Thyroid gland (tissue), 4 donors: Measurements from ENCODE around the gene EFNB1. TPM values are rescaled to one million over a fixed set of nuclear protein-coding genes. Genes with fewer than 3 reads are reported as not detected.

Experiments
- DNase-seq, 2 donors: peaks; one replicate each; pipeline ENCODE4 v3.0.0-alpha.2; 2019
- H3K27ac ChIP-seq, 3 donors: fragments of 200-600 bp; sonication (generic); 1 replicate in 2 of 3; 2 replicates in 1 of 3; pipeline ENCODE4 v1.5.1; 2016 to 2019; ENCODE audit warnings: mild to moderate bottlenecking in 1 of 3, moderate library complexity in 1 of 3
- H3K27me3 ChIP-seq: fragments of 200-600 bp; sonication (generic); one replicate; pipeline ENCODE4 v1.5.1; 2019
- H3K36me3 ChIP-seq, 2 donors: fragments of 200-600 bp; sonication (generic); one replicate each; pipeline ENCODE4 v1.5.1; 2016 to 2019
- H3K4me1 ChIP-seq, 2 donors: fragments of 200-600 bp; sonication (generic); one replicate each; pipeline ENCODE4 v1.5.1; 2017 to 2019
- H3K4me3 ChIP-seq, 3 donors: fragments of 200-600 bp; sonication (generic); replicated peaks in 1 of 3; 1 replicate in 2 of 3; 2 replicates in 1 of 3; pipeline ENCODE4 v1.5.1; 2016; ENCODE audit warnings: mild to moderate bottlenecking in 1 of 3
- H3K9me3 ChIP-seq: fragments of 200-600 bp; sonication (generic); one replicate; pipeline ENCODE4 v1.5.1; 2017
- CTCF ChIP-seq, 6 experiments: fragments of 200-600 bp in 3 of 6; fragments of 450-650 bp in 3 of 6; sonication (generic) in 3 of 6; IDR thresholded peaks; one replicate each; pipeline ENCODE4 v1.5.1; 2016 to 2019; ENCODE audit warnings: antibody characterized with exemption in 6 of 6, mild to moderate bottlenecking in 2 of 6, inconsistent platforms in 1 of 6, moderate library complexity in 1 of 6
- POLR2A ChIP-seq, 2 donors: fragments of 450-650 bp; IDR thresholded peaks; one replicate each; pipeline ENCODE4 v1.6.1; 2017; ENCODE audit warnings: antibody characterized with exemption in 2 of 2, mild to moderate bottlenecking in 2 of 2, moderate library complexity in 1 of 2
- WGBS, 2 donors: methylation state at CpG; one replicate each; pipeline ENCODE4 v1.1.5; 2017; 5-methylcytosine and 5-hydroxymethylcytosine counted together
- intact Hi-C: fragments of 100-400 bp; cut with DNase I; formaldehyde crosslinking; loops from one replicate; pipeline ENCODE4 v1.15.1; 2023
- total RNA-seq, 4 donors: library from RNA; depleted of rRNA; stranded (reverse); fragments of >200 nt; gene quantifications; one replicate each; pipeline ENCODE4 v1.2.3, GENCODE V29; 2016

EFNB1 gene
- total RNA-seq, 4 donors from 2014 or later = 17.6 to 26.9 (median 20.8) TPM

GRCh38 chrX:68865926-68866325 lies 37.1 kb downstream of the EFNB1 start:
- Histone ChIP-seq H3K4me1 (no peaks in the 10 kb centered on the region), H3K9me3 (no peaks in the 10 kb centered on the region), H3K27me3 (no peaks in the 10 kb centered on the region), H3K27ac (no peak overlapping the region), H3K4me3 (no peak overlapping the region), H3K36me3 (no peaks in the 10 kb centered on the region)
- DNase-seq = no peak
- intact Hi-C loops = no loop called here
- WGBS, 2 donors = 91 to 100% methylated on average over 2 of the region's 2 CpGs
- TF ChIP-seq CTCF (IDR thresholded peaks at IDR 0.05) = no peak
- no peak for TF ChIP-seq POLR2A (IDR thresholded peaks at IDR 0.05)

- no peaks in the 10 kb centered on the region for H3K9me3 ChIP-seq
- H3K4me3 ChIP-seq = no peak overlapping the region
- no peaks in the 10 kb centered on the region for H3K27me3 ChIP-seq
- peak; percentile 2 to 5 for DNase-seq
- WGBS, 2 donors = 35 to 40% methylated on average over 9 to 12 of the region's 14 CpGs
- no peaks in the 10 kb centered on the region for H3K4me1 ChIP-seq
- H3K36me3 ChIP-seq = no peaks in the 10 kb centered on the region
- intact Hi-C loops = no loop called here
- no peak for TF ChIP-seq POLR2A (IDR thresholded peaks at IDR 0.05)
- TF ChIP-seq CTCF (IDR thresholded peaks at IDR 0.05) = no peak
- no peak overlapping the region for H3K27ac ChIP-seq
Observed at GRCh38 chrX:68867458-68868112, 38.8 kb downstream of the EFNB1 start.

- H3K27ac ChIP-seq = no peak overlapping the region
- 93 to 98% methylated on average over 3 of the region's 3 CpGs for WGBS, 2 donors
- H3K4me1 ChIP-seq = no peaks in the 10 kb centered on the region
- H3K36me3 ChIP-seq = no peaks in the 10 kb centered on the region
- TF ChIP-seq POLR2A (IDR thresholded peaks at IDR 0.05) (no peak), CTCF (IDR thresholded peaks at IDR 0.05) (no peak)
- H3K9me3 ChIP-seq = no peaks in the 10 kb centered on the region
- intact Hi-C loops = no loop called here
- no peak for DNase-seq
- H3K4me3 ChIP-seq = no peak overlapping the region
- no peaks in the 10 kb centered on the region for H3K27me3 ChIP-seq
Observed at GRCh38 chrX:68868316-68868715, 39.5 kb downstream of the EFNB1 start.

GRCh38 chrX:68868902-68869800 lies 40.3 kb downstream of the EFNB1 start:
- H3K9me3 ChIP-seq = no peaks in the 10 kb centered on the region
- H3K4me3 ChIP-seq = no peak overlapping the region
- DNase-seq = no peak
- 76 to 94% methylated on average over 3 to 5 of the region's 5 CpGs for WGBS, 2 donors
- H3K27me3 ChIP-seq = no peaks in the 10 kb centered on the region
- H3K36me3 ChIP-seq = no peaks in the 10 kb centered on the region
- intact Hi-C loops = no loop called here
- TF ChIP-seq POLR2A (IDR thresholded peaks at IDR 0.05) = no peak
- TF ChIP-seq CTCF (IDR thresholded peaks at IDR 0.05) = no peak
- H3K4me1 ChIP-seq = no peaks in the 10 kb centered on the region
- no peak overlapping the region for H3K27ac ChIP-seq

GRCh38 chrX:68870357-68870756 lies 41.5 kb downstream of the EFNB1 start:
- Histone ChIP-seq H3K9me3 (no peaks in the 10 kb centered on the region), H3K36me3 (no peaks in the 10 kb centered on the region), H3K4me1 (no peaks in the 10 kb centered on the region), H3K4me3 (no peak overlapping the region), H3K27me3 (no peaks in the 10 kb centered on the region), H3K27ac (no peak overlapping the region)
- DNase-seq = no peak
- 94 to 100% methylated on average over 2 to 3 of the region's 3 CpGs for WGBS, 2 donors
- intact Hi-C loops = no loop called here
- TF ChIP-seq POLR2A (IDR thresholded peaks at IDR 0.05) (no peak), CTCF (IDR thresholded peaks at IDR 0.05) (no peak)
